G401 (cell line): Measurements from ENCODE around the gene RNF222. TPM values are rescaled to one million over a fixed set of nuclear protein-coding genes. Genes with fewer than 3 reads are reported as not detected.

Source experiments
- DNase-seq: peaks from one replicate; pipeline ENCODE4 v3.0.0-alpha.2; 2015; ENCODE audit warnings: low spot score
- in situ Hi-C: cut with HindIII; loops from 2 replicates; pipeline ENCODE4 v1.10.0; 2016; ENCODE audit warnings: low sequenced_read_pairs, mixed read lengths
- total RNA-seq: library from RNA; depleted of rRNA; stranded (reverse); fragments of >200 nt; shearing (Covaris generic); gene quantifications from 2 replicates; pipeline ENCODE4 v1.2.3, GENCODE V29; 2014; rRNA removed

Gene RNF222, protein sequence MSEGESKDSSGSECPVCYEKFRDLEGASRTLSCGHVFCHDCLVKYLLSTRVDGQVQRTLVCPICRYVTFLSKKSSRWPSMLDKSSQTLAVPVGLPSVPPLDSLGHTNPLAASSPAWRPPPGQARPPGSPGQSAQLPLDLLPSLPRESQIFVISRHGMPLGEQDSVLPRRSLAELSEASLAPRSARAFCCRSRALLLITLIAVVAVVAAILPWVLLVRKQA
- total RNA-seq: 0.03 TPM in 1 of 2 replicates, not detected in the other

DNA sequence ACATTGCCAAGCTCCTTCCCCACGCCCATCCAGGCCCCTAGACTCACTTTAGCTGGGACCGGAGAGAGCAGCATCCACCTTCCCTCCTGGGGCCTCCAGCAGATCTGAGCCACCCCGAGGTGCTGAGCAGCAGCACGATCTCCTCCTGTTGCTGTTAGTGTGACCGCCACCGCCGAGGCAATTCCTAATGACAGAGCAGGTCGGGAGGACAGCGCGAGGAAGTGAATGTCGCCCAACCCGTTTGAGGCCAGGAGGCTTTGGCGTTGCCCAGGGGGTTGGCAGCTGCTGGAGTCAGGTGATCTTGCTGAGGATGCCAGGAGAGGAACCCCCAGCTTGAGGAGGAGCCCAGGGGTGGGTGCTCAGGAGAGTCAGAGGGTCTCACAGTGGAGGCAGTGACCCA, at the start of gene RNF222:
RNF222 (minus strand) TSS at position 192 of the 400 bp plus-strand sequence. CDS start 4,366 bp downstream, outside the sequence.
- in situ Hi-C loops: no loop called here
- DNase-seq: no peak

DNA sequence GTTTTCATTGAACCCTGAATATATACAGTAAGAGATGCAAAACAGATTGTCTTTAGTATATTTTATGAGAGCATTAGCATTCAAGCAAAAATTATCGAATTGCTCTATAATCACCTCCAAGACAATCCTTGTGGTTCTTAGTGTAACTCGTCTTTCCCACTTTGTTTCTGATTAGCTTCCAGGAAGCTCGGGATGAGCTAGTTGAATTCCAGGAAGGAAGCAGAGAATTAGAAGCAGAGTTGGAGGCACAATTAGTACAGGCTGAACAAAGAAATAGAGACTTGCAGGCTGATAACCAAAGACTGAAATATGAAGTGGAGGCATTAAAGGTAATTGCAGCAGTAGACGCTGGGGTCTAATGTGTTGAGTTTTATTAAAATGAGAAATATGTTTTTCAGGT, 47.9 kb upstream of the RNF222 start:
- in situ Hi-C loops: no loop called here
- no peak for DNase-seq

DNA sequence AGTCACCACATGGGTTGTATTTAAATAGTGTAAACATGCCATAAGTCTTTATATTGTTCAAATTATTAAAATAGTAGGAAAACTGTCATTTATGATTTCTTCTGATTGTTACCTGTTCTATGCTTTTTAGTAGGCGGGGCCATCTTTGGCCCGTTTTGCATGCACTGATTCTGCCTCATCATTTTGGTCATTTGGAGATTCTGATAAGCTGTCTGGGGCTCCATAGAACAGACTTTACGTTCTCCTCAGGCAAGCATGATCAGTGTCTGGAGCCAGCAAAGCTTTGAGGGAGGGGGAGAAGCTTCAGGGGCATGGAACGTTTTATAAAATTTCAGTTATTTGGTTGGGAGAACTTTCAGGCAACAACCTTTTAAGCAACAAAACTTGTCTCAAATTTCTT, 46.9 kb upstream of the RNF222 start:
- DNase-seq: no peak
- in situ Hi-C loops: no loop called here

DNA sequence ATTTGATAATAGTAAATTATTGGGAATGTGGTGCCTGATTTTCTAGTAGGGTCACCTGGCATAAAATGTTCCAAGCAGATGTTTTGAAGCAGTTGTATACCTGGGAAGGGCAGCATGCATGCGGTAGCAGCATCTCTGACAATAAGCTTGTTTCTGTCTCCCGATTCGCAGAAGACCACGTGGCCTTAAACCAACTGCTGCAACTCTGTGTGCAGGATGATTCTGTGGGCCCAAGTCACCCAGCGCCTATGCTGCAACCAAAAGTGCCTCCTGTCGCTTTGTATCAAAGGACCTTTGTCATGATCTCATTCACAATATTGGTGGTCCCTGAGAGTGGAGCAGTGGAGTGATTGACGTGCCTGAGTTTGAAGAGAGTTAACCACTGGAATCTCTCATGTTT, 46.1 kb upstream of the RNF222 start:
- no peak for DNase-seq
- in situ Hi-C loops: no loop called here

DNA sequence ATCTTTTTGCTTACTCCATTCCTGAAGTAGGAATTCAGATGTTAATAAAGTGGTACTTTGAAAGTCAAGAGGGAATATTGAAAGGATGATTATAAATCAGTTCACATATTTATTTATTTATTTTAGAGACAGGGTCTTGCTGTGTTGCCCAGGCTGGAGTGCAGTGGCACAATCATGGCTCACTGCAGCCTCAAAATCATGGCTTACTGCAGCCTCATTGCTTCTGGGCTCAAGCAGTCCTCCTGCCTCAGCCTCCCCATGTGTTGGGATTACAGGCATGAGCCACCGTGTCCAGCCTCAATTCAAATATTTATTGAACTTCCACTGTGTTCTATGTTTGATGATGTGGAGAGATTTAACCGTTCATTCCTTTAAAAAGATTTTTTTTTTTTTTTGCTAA, 44.7 kb upstream of the RNF222 start:
- no peak for DNase-seq
- in situ Hi-C loops: no loop called here

DNA sequence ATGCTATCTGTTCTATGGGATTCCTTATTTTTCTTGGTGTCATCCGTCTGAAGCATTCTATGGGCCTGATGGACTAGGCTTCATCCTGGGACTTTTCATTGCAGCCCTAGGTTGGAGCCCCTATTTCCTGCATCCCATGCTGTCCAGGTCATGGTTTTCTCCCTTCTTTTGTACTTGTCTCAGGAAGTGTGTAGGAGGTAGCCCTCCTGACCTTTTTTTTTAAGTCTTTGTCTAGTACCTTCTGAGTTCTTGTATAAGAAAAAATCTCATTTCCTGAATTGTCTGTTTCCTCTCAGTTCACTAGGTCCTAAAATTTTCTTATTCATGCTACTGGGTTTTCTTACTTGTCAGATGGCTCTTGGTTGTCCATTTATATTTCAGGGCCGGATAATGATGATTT, 44.1 kb upstream of the RNF222 start:
- no peak for DNase-seq
- in situ Hi-C loops: no loop called here

DNA sequence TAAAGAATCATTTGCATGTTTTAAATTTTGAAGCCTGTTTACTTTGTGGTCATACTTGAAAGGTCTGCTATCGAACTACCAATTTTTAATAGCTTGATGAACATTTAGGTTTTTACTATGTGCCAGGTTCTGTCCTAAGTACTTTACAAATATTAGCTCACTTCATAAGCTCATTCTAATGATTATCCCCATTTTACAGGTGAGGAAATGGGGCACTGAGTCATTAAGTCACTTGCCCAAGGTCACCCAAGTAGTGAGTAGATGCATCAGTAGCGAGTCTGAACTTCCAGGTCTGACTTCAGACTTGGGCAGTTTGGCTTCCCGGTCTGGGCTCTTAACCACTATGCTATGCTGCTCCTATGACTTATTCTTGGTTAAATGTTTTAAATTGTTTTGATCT, 42.1 kb upstream of the RNF222 start:
- in situ Hi-C loops: no loop called here
- no peak for DNase-seq

DNA sequence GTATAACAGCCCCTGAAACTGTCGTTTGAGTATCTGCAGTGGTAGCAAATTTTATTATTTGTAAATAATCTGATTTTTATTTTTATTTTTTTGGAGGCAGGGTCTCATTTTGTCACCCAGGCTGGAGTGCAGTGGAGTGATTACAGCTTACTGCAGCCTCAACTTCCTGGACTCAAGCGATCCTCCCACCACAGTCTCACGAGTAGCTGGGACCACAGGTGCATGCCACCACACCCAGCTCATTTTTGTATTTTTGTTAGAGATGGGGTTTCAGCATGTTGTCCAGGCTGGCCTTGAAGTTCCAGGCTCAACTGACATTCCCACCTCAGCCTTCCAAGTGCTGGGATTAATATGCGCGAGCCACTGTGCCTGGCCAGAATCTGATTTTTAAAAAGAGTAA, 40.8 kb upstream of the RNF222 start:
- in situ Hi-C loops: no loop called here
- no peak for DNase-seq

DNA sequence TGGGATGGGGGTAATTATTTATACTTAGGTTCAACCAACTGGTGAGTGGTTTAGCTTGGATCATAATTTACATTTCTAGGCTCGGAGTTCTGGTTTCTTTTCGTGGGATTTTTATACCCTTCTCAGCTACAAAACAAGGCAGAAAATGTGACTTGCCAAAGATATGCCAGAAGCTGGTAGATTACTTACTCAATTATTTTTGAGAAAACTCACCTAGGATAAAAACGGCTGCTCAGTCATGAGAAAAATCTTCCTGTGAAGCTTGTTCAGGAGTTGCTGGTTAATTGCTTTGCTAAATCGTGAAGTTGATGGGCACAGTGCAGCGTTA, 39.2 kb upstream of the RNF222 start:
- in situ Hi-C loops: no loop called here
- no peak for DNase-seq

DNA sequence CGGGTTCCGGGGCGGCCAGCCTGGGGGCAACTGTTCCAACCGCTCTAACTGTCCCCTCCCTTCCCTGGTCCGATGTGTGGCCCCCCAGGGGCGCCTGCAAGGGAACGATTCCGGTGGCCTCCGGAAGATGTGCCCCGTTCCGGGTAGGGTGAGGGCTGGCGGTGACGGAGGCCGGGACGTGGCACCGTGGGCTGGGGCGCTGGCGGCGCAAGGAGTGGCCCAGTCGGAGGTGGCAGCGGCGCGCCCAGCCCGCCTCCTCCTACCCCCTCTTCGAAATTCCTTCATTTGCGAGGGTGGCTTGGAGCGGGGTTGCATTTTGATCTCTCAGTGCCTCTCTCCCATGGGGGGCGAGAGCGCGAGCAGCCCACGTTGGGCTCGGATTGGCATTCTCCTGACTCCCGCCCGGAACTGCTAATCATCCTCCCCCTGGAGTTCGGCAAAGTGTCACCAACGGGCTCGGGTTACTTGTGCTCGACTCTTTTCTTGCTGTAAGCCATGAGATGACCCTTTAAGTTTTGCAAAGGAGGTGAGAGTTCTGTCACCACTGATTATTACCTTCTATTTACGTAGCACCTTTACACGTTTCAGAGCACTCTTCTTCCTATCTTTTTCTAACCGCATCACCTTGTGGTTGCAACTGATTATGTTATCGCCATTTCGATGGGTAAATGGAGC, 38.7 kb upstream of the RNF222 start:
- DNase-seq: peak; percentile 40
- in situ Hi-C loops: no loop called here

DNA sequence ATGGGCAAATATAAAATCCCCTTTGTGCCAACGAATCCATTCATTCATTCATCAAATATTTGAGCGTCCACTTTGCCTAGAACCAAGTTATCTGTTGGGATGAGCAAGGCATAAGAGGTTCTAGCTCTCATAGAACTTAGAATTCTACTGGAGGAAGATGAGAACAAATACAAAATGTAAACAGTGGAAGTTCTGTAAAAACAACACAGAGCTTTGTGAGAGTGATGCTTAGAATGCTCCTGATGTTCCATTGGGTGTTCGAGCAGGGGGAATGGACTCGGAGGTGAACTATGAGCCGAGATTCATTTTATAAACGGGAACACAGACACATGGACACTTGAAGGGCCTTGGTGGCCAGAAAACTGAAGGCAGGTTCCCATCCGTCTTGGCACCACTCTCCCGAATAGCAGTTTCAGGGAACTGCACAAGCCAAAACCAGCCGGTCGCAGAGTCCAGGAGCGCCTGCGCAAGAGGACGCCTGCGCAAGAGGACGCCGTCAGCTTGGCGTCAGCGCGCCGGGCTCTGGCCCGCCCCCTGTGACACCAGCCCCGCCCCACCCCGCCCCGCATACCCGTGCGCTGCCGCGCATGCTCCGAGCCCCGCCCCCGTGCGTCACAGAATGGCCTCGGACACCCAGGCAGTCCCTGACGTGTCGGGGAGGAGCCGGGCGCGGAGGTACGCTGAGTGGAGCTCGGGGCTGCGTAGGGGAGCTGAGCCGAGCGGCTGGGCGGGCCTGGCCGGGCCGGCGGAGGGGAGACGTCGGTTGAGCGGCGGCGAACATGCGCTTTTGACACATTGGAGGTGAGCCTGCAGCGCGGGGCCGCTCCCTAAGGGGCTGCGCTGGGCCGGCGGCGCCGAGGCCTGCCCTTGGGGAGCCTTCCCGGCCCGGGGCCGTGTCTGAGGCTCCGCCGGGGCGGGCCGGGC, 37.9 kb upstream of the RNF222 start, which contains the start of gene NDEL1:
NDEL1 (plus strand) TSS at position 640 of the 924 bp plus-strand sequence. CDS start 8,388 bp downstream, outside the sequence.
- in situ Hi-C loops: no loop called here
- DNase-seq: peak; percentile 97

DNA sequence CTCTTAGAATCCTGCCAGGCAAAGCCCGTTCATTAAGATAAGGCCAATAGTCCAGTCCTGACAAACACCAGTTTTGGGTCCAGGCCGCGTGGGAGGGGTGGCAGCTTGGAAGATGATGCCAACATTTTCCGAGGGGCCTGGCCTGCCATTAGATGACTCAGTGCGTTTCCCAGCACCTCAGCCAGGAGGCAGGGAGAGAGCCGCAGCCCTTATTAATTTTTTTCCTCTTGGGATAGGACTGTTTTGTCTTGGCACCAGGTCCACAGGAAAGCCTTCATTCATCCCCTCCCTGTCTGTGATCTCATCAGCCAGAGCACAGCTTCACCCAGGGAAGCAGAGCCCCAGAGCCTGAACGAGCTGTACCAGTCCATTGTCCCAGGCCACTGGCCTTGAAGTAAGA, 33.3 kb upstream of the RNF222 start:
- in situ Hi-C loops: no loop called here

DNA sequence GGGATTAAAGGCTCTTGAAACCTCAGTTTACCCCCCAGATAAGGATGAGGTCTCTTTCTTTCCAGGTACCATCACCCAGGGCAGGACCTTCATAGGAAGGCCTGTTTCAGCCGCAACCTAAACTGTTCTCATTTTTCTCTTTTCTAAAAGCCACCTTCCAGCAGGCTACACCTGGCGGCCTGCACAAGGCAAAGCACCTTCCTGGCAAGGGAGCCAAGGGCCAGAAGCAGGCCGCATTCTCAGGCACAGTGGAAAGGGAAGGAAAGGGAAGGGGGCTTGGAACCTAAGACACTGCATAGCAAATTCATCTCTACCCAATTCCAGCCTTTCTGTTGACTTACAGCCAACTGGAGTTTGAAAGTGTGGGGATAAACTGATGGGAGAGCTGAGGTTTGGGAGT, 29.2 kb upstream of the RNF222 start:
- in situ Hi-C loops: no loop called here
- DNase-seq: no peak

More for the DNA sequence above, 33.3 kb upstream of the RNF222 start:
- DNase-seq: no peak

DNA sequence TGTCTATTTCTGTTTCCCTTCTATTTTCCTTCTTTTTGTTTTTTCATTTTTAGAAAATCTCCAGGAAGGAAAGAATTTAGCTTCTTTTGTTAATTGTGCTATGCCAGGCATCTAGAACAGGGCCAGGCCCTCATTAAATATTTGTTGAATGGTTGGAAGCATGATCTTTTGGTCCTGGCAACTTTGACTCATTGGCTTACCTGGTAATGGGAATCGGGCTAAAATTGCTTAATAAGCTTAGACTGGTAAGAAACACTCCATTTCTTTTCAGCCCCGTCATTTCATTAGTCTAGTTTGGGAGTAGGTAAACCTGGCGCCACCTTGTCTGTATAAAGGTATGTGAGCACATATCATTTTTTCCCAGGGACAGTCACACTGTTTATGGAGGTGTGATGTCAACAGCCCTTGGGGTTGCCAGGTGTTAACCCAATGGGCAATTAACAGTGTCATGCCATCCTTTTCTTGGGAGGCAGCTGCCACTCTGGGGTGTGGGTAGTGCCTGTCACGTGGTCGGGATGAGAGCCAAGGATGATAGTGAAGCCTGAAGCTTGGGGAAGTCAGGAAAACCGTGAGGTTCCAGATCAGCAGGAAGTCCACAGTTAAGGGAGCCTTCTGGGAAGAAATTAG, 28.6 kb upstream of the RNF222 start:
- no peak for DNase-seq
- in situ Hi-C loops: no loop called here

DNA sequence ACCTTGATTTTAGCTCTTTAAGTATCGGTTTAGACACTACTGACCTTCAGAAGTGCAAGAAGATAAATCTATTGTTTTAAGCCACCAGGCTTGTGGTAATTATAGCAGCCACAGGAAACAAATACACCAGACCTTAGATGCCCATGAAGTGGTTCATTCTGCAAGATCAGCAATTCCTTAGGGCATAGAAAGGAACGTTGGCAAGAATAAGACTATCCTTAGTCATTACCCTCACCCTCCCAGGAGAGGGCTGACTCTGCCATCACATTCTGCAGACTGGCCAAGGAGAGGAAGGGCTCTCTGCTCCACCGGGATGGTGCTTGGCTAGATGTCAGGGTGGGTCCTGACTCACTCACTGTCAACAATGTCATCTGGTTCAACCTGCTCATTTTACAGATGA, 23.9 kb upstream of the RNF222 start:
- no peak for DNase-seq
- in situ Hi-C loops: no loop called here

DNA sequence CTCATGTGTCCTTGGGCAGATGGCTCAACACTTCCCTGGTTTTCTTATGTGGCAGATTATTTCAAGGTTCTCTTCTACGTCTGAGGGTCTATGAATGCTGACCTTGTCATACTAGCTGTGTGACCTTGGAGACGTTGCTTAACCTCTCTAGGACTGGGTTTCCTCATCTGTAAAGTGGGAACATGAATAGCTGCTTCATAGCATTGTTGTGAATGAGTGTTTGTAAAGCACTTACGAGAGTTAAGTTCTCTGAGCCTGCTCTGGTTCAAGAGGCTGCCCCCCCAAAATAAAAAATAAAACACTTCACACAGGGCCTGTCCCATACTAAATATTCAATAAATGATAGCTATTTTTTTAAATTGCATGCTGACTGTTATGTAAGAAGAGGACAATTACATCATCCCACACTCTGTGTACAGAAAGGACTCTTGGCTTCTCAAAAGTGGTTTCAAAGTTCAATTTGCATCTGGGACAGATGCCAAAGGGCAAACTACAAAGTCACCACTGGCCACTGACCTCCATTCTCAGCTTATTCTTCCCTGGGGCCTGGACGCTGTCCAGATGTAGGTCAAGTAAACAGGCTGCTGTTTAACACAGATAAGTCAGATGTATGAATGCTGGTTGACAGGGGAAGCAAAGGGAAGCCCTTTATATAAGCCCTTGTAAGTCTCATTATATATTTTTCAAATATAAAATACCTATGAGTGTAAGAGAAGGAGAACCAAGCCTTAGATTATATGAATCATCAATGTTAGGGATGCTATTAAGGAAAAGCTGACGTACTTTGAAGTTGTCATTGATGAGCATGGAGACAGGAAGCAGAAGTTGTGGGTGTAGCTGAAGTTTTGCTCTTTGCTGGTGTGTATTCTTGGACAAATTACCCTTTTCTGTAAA, 22.7 kb upstream of the RNF222 start:
- in situ Hi-C loops: no loop called here
- peak; percentile 9 for DNase-seq

DNA sequence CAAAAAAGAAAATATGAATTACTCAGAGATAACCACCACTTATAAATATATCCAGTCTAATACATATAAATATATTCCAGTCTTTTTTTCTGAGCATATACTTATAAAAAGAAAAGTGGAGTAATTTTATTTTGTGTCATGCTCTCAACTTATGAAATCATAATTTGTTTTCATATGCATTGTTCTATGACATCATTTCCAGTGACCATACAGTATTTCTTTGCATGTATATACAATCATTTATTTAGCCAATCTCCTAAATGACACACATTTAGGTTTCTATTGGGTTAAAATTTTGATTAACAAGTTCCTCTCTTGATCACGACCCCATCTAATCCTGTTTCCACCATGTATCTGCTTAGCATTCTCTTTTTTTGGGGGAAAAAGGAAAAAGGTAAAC, 21.7 kb upstream of the RNF222 start:
- no peak for DNase-seq
- in situ Hi-C loops: no loop called here

DNA sequence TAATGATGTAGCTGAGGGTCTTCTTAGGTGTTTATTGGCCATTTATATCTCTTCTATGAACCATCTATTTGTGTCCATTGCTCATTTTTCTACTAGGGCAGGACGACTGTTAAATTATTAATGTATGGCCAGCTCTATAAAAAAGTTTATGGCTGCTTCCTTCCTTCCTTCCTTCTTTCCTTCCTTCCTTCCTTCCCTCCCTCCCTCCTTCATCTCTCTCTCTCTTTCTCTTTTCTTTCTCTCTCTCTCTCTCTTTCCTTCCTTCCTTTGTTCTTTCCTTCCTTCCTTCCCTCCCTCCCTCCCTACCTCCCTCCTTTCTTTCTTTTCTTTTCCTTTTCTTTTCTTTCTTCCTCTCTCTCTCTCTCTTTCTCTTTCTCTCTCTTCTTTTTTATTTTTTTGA, 20.8 kb upstream of the RNF222 start:
- DNase-seq: no peak
- in situ Hi-C loops: no loop called here

DNA sequence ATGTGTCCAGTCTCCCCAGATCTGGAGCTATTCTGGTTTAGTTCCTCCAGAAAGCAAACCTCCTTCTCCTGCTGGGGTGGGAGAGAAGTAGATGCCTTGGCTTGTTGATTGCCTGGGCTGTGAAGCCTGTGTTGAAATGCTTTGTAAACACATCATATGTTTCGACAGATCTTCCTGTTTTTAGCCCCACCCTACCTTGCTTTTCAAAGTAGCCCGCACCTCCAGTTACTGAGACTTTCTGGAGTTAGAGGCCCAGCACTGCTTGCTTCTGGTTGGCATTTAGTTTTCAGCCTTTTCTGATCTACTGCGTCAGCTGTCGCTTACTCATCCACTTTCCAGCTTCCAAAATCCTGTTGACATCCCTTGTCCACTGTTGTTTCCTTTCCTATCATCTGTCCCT, 20.2 kb upstream of the RNF222 start:
- no peak for DNase-seq
- in situ Hi-C loops: no loop called here
